ENCODE results near the gene COX6A2.

DNA sequence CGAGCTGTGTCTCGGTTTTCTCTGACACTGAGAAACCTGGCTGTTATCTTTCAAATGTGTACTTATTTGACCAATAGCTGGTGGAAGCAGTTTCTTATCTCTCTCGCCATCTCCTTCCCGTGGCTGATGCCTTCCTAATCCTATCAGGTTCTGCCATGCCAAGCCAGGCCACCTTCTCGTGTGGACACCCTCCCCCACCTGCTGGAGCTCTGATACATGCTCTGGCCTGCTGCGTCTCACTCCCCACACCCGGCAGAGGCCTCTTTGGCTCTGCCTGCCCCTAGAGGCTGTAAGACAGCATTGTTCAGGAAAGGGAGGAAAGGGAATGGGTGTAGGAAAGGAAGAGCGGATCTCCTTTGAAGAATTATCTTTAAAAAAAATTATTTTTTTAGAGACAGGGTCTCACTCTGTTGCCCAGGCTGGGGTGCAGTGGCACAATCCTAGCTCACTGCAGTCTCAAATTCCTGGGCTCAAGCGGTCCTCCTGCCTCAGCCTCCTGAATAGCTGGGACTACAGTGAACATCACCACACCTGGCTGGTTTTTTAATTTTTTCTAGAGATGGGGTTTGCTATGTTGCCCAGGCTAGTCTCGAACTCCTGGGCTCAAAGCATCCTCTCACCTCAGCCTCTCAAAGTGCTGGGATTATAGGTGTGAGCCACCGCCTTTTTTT, 23.7 kb upstream of the COX6A2 start:
- TF ChIP-seq, protein P1, sequence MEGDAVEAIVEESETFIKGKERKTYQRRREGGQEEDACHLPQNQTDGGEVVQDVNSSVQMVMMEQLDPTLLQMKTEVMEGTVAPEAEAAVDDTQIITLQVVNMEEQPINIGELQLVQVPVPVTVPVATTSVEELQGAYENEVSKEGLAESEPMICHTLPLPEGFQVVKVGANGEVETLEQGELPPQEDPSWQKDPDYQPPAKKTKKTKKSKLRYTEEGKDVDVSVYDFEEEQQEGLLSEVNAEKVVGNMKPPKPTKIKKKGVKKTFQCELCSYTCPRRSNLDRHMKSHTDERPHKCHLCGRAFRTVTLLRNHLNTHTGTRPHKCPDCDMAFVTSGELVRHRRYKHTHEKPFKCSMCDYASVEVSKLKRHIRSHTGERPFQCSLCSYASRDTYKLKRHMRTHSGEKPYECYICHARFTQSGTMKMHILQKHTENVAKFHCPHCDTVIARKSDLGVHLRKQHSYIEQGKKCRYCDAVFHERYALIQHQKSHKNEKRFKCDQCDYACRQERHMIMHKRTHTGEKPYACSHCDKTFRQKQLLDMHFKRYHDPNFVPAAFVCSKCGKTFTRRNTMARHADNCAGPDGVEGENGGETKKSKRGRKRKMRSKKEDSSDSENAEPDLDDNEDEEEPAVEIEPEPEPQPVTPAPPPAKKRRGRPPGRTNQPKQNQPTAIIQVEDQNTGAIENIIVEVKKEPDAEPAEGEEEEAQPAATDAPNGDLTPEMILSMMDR (conservative IDR thresholded peaks at IDR 0.05; ENCODE audit: low read length) = peak; percentile 64
- TF ChIP-seq EZH2phosphoT487 (IDR thresholded peaks at IDR 0.05; ENCODE audit: borderline replicate concordance) = no peak
